Activated CD4-positive, alpha-beta T cell treated with anti-CD3 and anti-CD28 coated beads for 24 hours (primary cell): Measurements from ENCODE around the gene LRP1B.

Experiments
- DNase-seq, 2 donors: peaks; one replicate each; pipeline ENCODE4 v3.0.0-alpha.2; 2020; ENCODE audit warnings: low read depth in 2 of 2

Gene LRP1B

GRCh38 chr2:140843186-140843585 is 1287.6 kb downstream of the LRP1B start:
- no peak for DNase-seq

- no peak for DNase-seq
Observed at GRCh38 chr2:140842110-140842509, 1288.7 kb downstream of the LRP1B start.

GRCh38 chr2:140841141-140841540 is 1289.7 kb downstream of the LRP1B start:
- no peak for DNase-seq

- DNase-seq = no peak
Observed at GRCh38 chr2:140836826-140837225, 1294.0 kb downstream of the LRP1B start.

GRCh38 chr2:140835079-140835478 is 1295.7 kb downstream of the LRP1B start:
- no peak for DNase-seq

- no peak for DNase-seq
Observed at GRCh38 chr2:140814141-140814540, 1316.7 kb downstream of the LRP1B start.

GRCh38 chr2:140808820-140809219 is 1322.0 kb downstream of the LRP1B start:
- no peak for DNase-seq

- DNase-seq = no peak
Observed at GRCh38 chr2:140808211-140808610, 1322.6 kb downstream of the LRP1B start.

GRCh38 chr2:140804700-140805260 is 1326.0 kb downstream of the LRP1B start:
- no peak for DNase-seq

GRCh38 chr2:140801311-140801710 is 1329.5 kb downstream of the LRP1B start:
- no peak for DNase-seq

GRCh38 chr2:140797718-140798117 is 1333.1 kb downstream of the LRP1B start:
- no peak for DNase-seq

GRCh38 chr2:140791802-140792201 is 1339.0 kb downstream of the LRP1B start:
- DNase-seq = no peak

GRCh38 chr2:140786585-140786984 is 1344.2 kb downstream of the LRP1B start:
- DNase-seq = no peak

GRCh38 chr2:140775411-140775810 is 1355.4 kb downstream of the LRP1B start:
- DNase-seq = no peak

- no peak for DNase-seq
Observed at GRCh38 chr2:140770645-140771044, 1360.2 kb downstream of the LRP1B start.

- no peak for DNase-seq
Observed at GRCh38 chr2:140761807-140762206, 1369.0 kb downstream of the LRP1B start.

GRCh38 chr2:140759426-140760156 is 1371.2 kb downstream of the LRP1B start:
- no peak for DNase-seq

GRCh38 chr2:140747665-140748064 is 1383.2 kb downstream of the LRP1B start:
- DNase-seq = no peak

GRCh38 chr2:140747090-140747489 is 1383.7 kb downstream of the LRP1B start:
- no peak for DNase-seq

- DNase-seq = no peak
Observed at GRCh38 chr2:140744379-140744778, 1386.4 kb downstream of the LRP1B start.

- no peak for DNase-seq
Observed at GRCh38 chr2:140737006-140737405, 1393.8 kb downstream of the LRP1B start.

- DNase-seq = no peak
Observed at GRCh38 chr2:140734992-140735391, 1395.8 kb downstream of the LRP1B start.

GRCh38 chr2:140718999-140719398 is 1411.8 kb downstream of the LRP1B start:
- no peak for DNase-seq

- DNase-seq = no peak
Observed at GRCh38 chr2:140717481-140717880, 1413.3 kb downstream of the LRP1B start.
